Hematopoietic multipotent progenitor cell treated with erythropoietin and hydrocortisone succinate and interleukin-3 and kit ligand, for 4 days (in vitro differentiated cells): ENCODE measurements around the gene MS4A10.
"Not testable (repeated sequence)": the region's sequence is repeated elsewhere in the genome, so short reads cannot be mapped to it uniquely, and the experiment has no call there.

Experiments used
- DNase-seq: peaks from one replicate; pipeline ENCODE4 v3.0.0-alpha.2; 2015

Gene MS4A10

DNA sequence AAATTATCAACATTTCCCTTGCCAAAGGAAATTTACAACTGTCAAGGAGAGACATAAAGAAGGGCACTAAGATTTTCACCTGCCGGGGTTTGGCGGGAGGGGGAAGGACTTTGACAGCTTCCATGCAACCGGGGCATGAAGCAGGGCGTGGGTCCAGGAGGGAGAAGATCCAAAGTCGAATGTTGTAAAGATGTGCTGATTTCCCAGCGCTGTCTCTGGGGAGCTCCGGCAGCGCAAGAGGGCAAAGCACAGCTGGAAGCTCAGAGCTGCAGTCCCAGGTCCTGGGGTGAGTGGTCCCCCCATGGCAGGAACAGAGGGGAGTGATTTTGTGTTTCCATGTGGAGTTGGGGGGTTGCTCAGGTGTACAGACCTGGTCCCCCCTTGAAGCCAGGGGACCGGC, at the start of gene MS4A10:
Gene MS4A10 (plus strand): TSS at position 198 of the 400 bp plus-strand sequence. CDS start 5,003 bp downstream, outside the sequence.
- no peak for DNase-seq

DNA sequence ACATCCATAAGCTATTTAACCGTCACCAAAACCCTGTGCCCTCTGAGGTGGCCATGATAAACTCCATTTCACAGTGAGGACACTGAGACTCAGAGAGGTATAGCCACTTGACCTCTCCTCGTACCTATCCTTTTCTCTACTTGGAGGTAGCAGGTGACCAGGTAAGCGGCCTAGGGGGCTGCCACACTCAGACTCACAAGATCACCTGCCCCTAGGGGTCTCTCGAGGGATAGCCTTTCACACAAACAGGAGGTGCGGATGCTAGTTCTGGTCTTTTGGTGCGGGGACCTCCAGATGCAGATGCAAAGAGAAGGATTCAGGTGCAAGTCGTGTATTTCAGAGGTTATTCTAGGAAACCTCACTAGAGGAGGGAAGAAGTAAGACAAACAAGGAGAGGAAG, 46.0 kb upstream of the MS4A10 start:
- no peak for DNase-seq

DNA sequence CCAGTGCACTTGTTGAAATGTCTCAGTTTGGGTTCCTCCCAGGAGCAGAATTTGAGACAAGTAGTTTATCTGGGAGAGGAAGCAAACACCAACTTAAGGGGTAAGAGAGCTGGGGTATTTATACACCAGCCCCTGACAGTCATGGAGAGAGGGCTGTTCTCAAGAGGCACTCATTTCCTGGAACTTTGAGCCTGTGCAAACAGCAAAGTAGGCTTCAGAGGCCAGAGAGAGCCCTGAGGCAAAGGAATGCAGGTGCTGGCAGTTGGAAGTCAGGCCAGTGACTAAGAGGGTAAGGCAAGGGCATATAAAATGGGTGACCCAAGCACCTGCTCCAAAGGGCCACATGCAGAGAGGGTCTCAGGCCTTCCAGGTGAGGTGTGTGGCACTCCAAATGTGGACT, 44.6 kb upstream of the MS4A10 start:
- no peak for DNase-seq

DNA sequence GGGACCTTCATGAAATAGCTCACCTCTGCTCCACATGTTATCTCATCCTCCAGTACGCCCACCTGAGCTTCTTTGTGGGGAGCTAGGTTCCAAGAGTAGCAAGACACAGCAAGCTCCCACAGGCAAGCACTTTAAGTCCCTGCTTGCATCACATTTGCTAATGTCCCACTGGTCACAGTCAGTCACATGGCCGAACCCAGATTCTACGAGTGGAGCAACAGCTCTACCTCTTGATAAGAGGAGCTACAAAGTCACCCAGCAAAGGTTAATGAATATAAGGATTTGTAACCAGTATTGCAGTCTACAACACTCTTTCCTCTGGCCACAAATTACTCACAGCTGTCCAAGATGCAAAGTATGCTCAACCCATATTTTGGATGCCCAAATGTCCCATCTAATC, 43.7 kb upstream of the MS4A10 start:
- DNase-seq = no peak

DNA sequence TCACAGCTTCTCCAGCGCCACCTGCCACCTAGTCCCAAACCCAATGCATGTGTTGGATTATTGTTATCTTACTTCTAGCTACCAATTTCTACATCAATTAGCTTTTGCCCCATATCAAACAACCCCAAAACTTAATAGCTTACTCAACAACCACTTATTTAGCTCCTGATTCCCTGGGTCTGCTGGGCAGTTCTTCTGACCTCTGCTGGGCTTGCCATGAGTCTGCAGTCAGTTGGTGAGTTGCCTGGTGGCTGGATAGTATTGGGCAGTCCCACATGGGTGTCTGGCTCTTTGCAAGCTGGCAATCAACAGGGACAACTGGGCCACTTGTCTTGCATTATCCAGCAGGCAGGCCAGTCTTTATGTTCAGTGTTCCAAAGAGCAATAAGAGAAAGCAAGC, 42.1 kb upstream of the MS4A10 start:
- DNase-seq = no peak

DNA sequence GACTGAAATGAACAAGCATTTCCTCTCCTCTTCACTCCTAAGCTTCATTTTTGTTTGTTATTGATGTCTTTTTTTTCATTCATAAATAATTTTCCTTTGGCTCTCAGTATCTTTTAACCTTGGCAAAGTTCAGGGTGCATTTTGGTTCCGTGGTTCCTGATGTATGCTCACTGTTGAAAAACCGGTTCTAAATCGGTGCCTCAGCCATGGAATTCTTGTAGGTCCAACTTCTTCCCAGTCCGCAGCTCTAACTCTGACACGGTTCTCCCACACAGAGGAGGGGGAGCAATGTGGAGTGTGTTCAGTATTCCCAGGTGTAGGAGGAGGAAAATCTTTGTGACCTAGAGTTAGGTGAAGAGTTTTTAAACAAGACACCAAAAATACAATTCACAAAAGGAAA, 41.0 kb upstream of the MS4A10 start:
- DNase-seq = no peak

DNA sequence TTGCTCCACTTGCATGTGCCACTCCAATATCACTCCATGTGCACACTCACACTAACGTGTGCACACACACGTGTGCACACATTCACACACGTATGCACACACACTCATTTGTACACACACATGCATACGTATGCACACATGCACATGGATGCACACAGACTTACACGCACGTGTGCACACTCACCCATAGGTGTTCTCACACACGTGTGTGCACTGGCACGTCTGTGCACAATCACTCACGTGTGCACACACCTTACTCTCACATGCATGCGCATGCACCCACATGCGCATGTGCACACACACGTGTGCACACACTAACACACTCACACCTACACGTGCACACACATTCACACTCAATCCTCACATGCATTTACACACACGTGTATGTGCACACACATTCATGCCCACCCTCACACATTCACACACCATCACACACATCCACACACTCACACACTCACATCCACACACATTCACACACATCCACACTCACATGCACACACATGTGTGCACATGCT, 37.7 kb upstream of the MS4A10 start:
- DNase-seq = no peak

DNA sequence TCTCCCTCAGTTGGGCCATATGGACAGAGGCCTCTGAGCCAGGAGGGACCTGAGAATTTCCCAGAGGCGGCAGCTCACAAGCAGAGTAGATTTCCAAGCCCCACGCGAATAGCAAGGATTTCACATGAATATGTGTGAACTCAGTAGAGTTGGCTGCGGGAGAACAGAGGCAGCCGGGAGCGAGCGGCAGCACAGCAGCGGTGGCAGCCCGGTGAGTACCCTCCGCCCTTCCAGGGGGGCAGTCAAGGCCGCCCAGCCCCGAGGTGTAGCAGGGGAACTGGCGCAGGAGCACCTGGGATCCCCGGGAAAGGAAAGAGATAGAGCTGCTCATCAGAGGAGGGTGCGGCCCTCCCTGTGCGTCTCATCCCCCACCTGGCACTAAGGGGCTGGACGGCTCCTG, 36.9 kb upstream of the MS4A10 start:
- no peak for DNase-seq

DNA sequence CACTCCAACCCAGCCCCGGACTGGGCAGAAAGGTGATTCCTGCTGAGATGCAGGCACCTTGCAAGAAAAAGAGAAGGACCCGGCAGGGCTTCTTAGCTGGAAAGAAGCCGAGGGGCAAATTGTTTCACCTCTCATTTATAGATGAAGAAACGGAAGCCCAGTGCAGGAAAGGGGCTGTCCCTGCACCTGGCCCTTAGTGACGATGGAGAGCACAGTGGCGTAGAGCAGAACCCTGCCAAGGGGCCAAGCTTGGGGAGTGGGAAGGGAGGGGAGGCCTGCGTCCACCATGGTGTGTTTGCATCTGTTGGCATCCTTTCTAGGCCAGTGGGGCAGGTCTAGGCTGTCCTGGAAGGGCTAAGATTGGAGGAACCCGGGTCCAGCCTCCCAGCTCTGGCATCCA, 36.3 kb upstream of the MS4A10 start:
- no peak for DNase-seq

DNA sequence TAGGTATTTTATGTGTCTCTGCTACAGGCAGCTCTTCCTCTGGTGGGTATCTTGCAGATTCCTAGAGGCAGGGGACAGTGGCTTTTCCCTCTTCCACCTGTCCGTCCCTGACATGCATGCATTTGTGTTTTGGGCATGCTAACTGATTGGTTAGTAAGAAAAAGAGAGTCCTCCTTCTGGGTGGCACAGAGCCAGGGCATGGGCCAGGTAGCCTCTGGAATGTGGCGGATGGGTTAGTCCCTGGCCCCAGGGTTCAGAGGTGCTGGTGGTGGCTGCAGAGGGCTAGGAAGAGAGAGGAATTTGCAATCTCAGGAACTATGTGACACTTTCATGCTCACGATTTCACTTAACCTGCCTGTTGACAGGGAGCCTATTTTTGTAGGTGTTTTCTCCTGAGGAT, 34.2 kb upstream of the MS4A10 start:
- DNase-seq = no peak

DNA sequence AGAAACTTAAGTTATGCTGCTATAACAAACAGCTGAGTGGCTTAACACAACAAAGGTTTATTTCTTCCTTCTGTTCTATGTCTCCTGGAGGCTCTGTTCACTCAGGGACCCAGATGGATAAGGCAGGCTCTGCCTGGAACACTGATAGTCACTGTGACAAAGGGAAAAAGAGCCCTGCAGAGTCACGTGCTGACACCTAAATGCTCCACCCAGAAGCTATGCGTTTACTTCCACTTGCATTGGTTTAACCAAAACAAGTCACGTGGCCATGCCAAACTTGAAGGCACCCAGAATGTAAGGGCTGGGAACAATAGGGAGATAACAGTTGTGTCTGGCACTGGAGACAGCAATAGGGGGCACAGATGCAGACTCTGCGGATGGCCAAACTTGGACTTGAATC, 31.8 kb upstream of the MS4A10 start:
- peak; percentile 25 for DNase-seq

DNA sequence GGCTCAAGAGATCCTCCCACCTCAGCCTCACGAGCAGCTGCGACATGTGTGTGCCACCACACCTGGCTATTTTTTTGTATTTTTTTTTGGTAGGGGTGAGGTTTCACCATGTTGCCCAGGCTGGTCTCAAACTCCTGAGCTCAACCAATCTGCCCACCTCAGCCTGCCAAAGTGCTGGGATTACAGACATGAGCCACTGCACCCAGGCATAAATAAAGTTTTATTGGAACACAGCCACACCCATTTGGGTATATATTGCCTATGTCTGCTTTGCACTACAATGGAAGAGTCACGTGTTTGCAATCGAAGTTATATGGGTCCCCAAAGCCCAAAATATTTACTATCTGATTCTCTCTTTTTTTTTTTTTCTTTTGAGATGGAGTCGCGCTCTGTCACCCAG, 30.2 kb upstream of the MS4A10 start:
- no peak for DNase-seq

DNA sequence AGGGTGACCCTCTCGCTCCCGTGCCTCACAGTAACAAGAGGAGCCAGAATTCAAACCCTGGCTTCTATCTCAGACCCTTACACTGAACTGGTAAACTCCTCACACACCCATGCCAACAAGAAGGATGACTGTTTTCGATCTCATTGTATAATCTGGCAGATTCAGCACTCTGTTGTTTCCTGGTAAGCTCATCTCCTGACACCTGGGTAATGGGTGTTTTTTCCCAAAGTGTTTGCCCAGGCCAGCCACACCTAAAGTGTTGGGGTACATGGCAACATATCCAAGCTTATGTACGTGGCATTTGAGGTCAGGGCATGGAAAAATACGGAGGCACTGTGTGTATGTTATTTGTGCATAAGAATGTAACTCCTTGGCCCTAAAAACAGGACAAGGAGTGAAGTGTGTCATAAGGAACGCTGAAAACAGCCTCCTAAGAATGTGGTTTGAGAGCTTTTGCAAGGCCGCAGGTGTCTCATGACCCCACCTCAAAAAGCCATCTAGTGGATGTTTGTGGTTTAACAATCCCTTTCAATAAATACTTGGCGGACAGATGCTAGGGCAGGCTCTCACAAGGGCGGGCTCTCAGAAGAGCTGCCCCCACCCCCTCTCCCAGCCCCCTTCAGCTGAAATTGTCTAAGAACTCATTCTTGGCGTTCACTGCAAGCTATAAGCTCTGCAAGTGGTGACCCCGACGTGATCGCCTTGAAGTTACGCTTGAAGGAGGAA, 28.7 kb upstream of the MS4A10 start, which contains the start of gene MS4A15:
Gene MS4A15 (plus strand): TSS at position 561 of the 726 bp plus-strand sequence. CDS start 6,867 bp downstream, outside the sequence.
- peak; percentile 72 for DNase-seq

DNA sequence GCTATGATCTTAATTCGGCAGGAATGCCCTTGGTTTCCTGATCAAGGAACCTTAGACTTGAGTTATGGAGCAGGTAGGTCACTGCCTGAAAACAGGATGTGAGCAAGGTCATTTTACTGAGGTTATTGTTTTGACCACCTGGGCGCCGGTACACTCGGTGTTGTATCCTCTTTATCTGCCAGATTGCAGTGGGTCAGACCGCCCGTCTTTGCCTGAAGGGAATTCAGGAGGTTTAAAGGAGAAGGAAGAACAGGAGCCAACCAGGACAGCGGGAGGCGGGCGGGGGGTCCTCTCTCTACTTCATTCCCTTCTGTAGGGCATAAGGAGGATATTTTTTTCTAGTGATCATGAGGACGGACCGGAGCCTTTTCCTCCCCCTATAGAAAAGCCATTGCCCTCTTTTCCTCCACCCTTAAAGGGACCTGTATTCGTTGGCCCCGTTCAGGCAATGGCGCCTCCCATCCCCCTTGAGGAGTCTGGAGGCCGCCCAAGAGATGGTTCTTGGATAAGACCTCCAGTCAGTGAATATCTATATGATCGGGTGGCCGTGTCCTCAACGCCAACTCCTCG, 27.8 kb upstream of the MS4A10 start:
- DNase-seq = no peak

DNA sequence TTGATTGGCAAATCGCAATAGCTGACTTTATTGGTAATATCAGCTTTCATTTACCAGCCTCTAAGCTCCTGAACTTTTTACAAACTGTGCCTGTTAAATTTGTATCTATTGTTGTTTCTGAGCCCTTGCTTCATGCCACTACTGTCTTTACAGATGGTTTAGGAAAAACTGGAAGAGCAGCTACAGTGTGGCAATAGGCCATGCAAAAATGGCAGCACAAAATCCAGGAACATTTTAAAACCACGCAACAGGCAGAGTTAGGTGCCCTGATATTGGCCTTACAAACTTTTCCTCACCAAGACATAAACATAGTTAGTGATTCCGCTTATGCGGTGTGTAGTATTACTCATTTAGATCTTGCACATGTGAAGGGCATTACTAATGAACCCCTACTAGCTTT, 26.5 kb upstream of the MS4A10 start:
- not testable (repeated sequence) for DNase-seq

DNA sequence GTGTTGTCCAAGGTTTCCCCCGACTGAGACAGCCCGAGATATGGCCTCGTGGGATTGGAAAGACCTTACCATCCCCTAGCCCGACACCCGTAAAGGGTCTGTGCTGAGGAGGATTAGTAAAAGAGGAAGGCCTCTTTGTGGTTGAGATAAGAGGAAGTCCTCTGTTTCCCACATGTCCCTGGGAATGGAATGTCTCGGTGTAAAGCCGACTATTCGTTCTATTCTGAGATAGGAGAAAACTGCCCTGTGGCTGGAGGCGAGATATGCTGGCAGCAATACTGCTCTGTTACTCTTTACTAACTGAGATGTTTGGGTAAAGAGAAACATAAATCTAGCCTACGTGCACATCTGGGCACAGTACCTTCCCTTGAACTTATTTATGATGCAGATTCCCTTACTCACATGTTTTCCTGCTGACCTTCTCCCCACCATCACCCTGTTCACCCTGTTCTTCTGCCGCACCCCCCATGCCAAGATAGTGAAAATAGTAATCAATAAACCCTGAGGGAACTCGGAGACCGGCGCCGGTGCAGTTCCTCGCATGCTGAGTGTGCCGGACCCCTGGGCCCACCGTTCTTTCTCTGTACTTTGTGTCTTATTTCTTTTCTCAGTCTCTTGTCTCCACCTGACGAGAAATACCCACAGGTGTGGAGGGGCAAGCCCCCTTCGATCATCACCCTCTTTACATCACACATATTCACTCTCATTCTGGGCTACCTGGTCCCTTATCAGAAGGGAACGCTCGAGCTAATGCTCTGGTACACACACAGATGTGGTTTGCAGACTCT, 25.5 kb upstream of the MS4A10 start:
- DNase-seq = peak; percentile 67

DNA sequence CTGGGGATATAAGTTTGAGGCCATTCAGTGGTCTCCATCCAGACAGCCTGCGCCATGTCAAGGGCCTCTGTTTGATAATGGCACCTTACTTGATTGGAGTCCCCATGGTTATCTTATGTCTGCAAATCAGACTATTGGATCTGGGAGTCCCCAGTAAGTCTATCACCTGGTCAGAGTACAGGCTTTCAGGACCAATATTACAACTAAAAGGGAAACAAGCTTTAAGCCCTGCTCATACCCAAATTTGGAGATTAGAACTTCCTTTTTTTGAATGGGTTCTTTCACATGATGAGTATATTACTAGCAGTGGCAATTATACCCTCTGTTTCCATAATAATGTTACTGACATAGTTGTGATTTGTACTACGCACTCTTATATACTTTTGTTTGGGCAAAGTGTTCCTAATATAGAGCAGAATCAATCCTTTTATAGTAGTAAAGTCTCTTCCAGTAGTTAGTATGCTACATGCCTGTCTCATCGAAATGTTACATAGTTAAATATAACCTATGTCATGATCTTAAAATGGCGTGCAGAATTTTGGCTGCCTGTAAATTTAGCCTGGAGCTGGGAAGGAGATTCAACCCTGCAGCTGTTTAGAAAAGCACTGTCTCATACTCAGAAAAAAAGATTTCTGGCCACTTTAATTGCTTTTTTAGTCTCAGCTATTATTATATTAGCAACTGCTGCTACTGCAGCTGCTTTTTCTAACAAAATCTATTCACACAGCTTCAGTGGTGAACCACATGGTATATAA, 23.5 kb upstream of the MS4A10 start:
- DNase-seq = no peak

DNA sequence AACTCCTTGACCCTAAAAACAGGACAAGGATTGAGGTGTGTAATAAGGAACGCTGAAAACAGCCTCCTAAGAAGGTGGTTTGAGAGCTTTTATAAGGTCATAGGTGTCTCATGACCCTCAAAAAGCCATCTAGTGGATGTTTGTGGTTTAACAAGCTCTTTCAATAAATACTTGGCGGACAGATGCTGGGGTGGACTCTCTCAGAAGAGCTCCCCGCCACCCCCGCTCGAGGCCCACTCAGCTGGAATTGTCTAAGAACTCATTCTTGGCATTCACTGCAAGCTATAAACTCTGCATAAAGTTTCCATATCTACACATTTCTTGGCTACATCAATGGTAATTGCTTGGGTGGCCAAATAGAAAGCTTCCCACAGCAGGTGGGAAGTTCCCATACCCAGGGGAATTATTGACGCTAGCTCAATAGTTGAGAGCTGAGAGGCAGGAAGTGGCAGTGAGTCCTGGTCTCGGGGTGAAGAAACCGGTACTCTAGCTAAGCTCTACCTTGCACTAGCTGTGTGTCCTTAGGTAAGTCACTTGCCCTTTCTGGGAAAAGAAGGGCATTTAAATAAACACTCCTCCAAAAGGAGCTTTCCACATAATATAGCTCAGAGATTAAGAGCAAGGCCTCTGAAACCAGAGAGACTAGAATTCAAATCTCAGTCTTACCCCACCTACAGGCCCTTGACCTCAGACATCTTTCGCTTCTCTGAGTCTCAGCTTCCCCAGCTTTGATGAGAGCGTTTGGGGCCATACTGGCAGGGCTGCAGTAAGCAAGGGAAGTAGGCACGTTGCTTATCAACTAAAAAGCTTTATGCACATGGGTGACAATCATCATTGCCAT, 22.1 kb upstream of the MS4A10 start:
- DNase-seq = peak; percentile 60

DNA sequence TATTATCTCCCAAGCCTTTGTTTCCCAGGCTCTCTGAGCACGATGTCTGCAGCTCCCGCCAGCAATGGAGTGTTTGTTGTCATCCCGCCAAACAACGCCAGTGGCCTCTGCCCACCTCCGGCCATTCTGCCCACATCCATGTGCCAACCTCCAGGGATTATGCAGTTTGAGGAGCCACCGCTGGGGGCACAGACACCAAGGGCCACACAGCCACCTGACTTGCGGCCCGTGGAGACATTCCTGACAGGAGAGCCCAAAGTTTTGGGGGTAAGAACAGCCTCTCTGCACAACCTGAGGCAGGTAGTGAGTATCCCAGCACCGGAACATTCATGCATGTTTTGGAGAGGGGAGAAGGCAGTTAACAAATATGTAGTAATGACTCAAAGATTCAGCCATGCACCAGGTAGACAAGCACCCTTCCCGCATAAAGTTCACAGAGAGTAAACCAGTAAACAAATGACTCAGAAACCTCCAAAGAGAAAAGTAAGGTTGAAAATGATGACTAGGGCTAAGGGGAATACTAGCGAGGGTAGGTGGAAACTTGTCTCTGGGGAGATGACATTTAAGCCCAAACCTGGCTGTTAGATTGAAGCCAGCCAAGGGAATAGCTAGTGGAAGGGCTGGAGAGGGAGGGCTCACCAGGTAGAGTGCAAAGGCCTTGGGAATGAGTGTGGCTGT, 21.3 kb upstream of the MS4A10 start:
- no peak for DNase-seq

DNA sequence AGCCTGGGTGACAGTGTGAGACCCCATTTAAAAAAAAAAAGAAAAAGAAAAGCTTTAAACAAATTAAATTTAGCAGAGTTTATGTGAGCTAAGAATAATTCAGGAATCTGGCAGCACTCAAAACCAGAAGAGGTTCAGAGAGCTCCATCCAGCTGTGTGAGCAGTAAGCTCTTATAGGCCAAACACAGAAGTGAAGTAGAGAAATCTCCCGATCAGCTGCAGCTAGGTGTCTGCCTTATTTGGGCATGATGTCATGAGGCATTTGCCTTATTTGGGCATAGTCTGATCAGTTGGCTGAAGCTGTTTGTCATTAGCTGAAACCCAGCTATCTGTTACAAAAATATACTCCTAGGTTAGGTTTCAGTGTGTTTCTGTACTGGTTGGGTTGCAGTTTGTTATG, 20.3 kb upstream of the MS4A10 start:
- DNase-seq = peak; percentile 27

DNA sequence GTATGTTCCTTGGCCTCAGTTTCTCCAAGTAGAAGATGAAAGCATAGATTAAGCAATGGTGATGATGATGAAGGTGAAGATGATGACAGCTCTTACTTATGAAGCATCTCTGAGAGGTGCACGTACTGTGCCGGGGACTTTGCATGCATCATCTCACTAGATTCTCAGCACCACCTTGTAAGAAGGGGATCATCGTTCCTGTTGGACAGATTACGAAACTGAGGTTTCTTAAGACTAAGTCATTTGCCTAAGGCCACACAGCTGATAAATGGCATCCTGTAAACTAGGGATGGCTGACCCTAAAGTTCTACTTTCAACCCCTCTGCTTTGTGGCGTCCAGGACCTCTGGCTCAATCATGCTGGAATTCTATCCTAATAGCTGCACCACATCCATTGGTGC, 19.8 kb upstream of the MS4A10 start:
- no peak for DNase-seq
